NCI-H446 (cell line): ENCODE data around the gene UBE2S.
"Not testable (repeated sequence)": the region's sequence is repeated elsewhere in the genome, so short reads cannot be mapped to it uniquely, and the experiment has no call there.

Experiments used
- DNase-seq, 2 experiments: peaks; one replicate each; lab custom pipeline; 2025; lab: John Stamatoyannopoulos, UW

UBE2S gene

GRCh38 chr19:55440411-55441105 is 33.0 kb upstream of the UBE2S start:
- DNase-seq: no peak

GRCh38 chr19:55439052-55439451 is 31.5 kb upstream of the UBE2S start:
- DNase-seq: no peak

GRCh38 chr19:55437410-55437809 is 29.8 kb upstream of the UBE2S start:
- no peak for DNase-seq

GRCh38 chr19:55436847-55437246 is 29.3 kb upstream of the UBE2S start:
- no peak for DNase-seq

GRCh38 chr19:55435020-55435419 is 27.4 kb upstream of the UBE2S start:
- no peak for DNase-seq

DNA sequence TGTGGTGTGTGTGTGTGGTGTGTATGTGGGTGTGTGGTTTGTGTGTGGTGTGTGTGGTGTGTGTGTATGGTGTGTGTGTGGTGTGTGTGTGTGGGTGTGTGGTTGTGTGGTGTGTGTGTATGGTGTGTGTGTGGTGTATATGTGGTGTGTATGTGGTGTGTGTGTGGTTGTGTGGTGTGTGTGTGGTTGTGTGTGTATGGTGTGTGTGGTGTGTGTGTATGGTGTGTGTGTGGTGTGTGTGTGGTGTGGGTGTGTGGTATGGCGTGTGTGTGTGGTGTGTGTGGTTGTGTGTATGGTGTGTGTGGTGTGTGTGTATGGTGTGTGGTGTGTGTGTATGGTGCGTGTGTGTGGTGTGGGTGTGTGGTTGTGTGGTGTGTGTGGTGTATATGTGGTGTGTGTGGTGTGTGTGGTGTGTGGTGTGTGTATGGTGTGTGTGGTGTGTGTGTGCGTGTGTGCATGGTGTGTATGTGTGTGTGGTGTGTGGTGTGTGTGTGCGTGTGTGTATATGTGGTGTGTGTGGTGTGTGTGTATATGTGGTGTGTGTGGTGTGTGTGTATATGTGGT is 26.9 kb upstream of the UBE2S start:
- no peak for DNase-seq

- no peak for DNase-seq
Measured at GRCh38 chr19:55433292-55433691, 25.7 kb upstream of the UBE2S start.

DNA sequence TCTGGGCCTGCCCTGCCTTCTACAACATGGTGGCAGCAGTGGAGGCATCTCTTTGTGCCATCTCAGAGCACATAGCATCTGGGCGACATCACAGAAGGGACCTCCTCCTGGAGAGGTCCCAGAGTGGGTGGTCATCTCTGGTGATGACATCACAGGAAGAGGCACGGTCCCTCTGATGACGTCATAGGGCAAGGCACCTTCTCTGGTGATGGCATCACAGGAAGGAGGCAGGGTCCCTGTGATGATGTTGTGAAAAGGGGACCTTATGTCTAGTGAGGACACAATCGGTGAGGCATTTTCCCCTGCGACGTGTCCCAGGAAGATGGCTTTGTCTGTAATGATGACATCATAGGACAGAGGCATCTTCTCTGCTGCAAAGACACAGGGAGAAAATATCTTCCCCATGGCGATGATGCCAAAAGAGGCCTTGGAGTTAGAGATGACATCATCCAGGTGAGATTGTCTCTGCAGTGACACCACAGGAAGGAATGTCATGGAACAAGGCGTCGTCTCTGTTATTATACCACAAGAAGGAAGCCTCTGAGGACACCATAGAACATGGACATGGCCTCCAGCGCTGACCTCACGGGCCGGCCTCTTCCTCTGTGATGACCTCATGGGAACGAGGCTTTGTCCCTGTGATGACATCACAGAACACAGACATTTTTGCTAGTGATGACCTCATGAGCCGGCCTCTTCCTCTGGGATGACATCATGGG is 24.8 kb upstream of the UBE2S start:
- no peak for DNase-seq

DNA sequence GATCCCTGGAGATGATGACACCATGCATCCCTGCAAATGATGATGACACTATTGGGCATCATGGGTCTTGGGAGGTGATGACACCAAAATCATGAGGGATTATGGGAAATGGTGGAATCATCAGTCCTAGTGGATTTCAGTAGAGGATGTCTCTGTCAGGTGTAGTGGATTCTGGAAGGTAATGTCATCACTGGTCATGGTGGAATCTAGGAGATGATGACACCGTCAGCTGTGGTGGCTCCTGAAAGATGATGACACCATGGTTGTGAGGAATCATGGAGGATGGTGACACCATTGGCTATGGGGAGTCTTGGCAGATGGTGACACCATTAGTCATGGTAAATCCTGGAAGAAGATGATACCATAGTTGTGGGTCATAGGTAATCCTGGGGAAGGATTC is 23.6 kb upstream of the UBE2S start:
- no peak for DNase-seq

DNA sequence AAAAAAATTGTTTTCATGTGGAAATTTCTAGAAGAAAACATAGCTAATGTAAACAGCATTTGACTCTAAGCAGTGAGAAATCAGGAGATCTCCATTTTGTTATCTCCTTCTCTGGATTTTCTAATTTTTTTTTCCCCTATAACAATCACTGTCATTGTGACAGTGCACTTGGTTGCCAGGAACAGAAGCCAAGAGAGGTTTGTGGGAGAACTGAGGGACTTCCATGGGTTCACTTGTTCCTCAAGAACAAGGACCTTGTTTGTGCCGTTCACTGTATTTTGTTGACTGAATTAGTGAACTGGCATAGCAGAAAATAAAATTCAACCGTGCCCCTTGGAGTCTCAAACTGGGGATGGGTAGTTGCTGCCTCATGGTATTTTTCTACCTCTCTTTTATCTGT is 18.5 kb upstream of the UBE2S start:
- no peak for DNase-seq

GRCh38 chr19:55424518-55424917 is 16.9 kb upstream of the UBE2S start:
- DNase-seq: no peak

DNA sequence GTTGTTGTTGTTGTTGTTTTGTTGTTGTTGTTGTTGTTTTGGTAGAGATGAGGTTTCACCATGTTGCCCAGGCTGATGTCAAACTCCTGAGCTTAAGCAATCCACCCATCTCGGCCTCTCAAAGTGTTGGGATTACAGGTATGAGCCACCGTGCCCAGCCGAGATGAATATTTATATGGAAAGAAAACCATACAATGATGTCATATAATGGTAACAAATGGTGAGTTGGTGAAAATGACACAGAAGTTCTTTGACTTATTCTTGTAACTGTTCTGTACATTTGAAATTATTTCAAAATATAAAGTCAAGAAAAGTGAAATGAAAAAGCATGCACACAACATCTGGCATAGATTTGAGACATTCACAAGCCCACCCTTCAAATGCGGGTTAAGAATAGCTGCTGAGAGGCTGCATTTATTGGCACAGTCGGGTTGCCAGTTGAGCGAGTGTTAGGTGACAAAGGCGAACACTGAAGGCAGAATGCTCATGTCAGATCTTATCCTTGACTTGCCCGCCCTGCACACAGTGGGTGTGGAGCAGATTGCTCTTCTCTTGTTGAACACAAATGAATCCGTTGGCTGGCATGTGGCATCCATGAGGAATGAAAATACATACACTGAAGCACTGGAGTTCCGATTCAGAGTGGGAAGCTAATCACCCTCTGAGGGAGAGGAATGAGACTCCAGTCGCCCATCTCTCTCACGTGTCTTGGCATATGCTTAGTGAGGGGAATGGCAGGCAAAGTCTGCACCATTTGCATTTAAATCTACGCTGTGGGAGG is 15.8 kb upstream of the UBE2S start:
- DNase-seq: no peak

DNA sequence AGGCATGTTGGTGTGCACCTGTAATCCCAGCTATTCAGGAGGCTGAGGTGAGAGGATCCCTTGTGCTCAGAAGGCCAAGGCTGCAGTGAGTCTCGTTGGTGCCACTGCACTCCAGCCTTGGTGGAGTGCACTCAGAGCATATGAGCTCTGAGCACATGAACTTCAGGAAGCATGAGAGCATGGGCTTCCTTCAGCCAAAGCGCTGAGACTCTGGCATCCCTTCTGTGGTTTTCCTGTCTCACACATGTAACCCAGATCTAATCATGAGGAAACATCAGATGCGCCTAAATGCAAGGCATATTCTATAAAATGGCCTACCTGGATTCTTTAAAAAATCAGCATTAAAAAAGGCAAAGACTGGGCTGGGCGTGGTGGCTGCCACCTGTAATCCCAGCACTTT is 13.7 kb upstream of the UBE2S start:
- not testable (repeated sequence) for DNase-seq

DNA sequence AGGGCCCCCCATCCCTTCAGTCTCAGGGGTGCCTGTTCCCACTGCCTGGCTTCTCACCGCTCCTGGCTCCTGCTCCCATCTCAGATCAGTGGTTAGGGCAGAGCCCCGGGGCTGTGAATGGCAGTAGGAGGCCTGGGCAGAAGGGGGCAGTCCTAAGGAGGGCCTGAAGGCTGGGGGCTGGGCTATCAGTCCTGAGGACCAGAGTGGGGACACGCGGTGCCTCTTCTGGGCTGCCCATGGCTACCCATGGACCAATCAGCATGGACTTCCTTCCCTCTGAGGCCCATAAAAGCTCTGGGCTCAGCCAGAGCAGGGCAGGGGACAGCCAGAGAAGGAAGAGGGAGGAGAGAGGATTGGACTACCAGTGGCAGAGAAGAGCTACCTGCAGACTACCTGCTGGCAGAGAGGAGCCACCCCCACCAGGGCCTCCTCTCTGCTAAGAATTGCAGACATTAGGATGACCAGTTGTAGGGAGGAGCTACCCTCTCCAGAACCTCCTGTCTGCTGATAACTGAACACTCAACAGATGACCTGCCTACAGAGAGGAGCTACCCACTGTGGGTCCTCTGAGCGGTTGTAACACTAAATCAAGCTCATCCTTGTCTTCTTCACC is 12.1 kb upstream of the UBE2S start:
- no peak for DNase-seq

- no peak for DNase-seq
Measured at GRCh38 chr19:55419103-55419502, 11.5 kb upstream of the UBE2S start.

- peak; percentile 55 to 81 for DNase-seq
Measured at GRCh38 chr19:55418185-55418584, 10.6 kb upstream of the UBE2S start.

DNA sequence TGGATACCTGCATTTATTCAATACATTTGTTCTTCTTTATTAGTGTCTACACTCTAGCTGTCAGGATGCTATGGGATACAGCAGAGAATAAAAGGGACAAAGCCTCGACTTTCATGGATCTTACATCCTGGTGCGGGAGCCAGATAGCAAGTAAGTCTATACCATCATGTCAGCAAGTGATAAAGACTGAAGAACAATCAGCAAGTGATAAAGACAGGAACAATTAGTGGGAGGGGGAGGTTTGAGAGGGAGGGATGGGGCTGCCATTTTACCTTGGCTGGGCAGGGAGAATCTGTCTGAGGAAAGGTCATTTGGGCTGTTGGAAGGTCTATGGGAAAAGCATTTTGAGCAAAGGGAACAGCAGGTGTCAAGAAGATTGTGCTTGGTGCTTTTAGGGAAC is 2.6 kb upstream of the UBE2S start:
- no peak for DNase-seq

DNA sequence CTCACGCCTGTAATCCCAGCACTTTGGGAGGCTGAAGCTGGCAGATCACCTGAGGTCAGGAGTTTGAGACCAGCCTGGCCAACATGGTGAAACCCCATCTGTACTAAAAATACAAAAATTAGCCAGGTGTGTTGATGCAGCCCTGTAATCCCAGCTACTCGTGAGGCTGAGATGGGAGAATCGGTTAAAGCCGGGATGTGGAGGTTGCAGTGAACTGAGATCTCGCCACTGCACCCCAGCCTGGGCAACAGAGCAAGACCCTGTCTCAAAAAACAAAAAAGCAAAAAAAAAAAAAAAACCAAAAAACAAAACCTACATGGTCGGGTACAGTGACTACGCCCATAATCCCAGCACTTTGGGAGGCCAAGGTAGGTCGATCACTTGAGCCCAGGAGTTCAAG is 1.6 kb upstream of the UBE2S start:
- not testable (repeated sequence) for DNase-seq

DNA sequence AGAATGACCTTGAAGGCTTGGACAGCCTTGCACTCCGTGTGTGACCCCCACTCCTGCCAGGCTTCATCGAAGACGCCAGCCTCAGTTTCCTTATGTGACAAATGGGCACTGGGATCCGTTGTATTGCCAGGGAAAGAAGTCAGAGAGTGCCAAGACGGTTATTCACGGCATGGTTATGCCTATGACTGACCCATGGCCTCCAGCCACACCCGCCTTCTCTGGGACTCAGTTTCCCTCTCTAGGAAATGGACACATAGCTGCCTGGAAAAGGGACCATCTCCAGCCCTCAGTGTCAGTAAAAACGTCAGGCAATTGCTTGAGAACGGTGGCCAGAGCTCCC is 915 bp upstream of the UBE2S start:
- DNase-seq: no peak

- peak; percentile 99 for DNase-seq
Measured at GRCh38 chr19:55407800-55408532, 378 bp upstream of the UBE2S start.

GRCh38 chr19:55406826-55407549 is 600 bp downstream of the UBE2S start:
- DNase-seq: no peak
